Endothelial cell of hepatic sinusoid (primary cell): ENCODE results near the gene ZFP69B.

Experiments
- in situ Hi-C: cut with HindIII; loops from 2 replicates; pipeline ENCODE4 v1.10.0; 2017; ENCODE audit warnings: low sequenced_read_pairs

Gene ZFP69B

GRCh38 chr1:40449684-40450494, at the start of gene ZFP69B:
TSS of gene ZFP69B (plus strand) at chr1:40450476. CDS start at chr1:40450962, 486 bp downstream.
- in situ Hi-C loops = no loop called here

DNA sequence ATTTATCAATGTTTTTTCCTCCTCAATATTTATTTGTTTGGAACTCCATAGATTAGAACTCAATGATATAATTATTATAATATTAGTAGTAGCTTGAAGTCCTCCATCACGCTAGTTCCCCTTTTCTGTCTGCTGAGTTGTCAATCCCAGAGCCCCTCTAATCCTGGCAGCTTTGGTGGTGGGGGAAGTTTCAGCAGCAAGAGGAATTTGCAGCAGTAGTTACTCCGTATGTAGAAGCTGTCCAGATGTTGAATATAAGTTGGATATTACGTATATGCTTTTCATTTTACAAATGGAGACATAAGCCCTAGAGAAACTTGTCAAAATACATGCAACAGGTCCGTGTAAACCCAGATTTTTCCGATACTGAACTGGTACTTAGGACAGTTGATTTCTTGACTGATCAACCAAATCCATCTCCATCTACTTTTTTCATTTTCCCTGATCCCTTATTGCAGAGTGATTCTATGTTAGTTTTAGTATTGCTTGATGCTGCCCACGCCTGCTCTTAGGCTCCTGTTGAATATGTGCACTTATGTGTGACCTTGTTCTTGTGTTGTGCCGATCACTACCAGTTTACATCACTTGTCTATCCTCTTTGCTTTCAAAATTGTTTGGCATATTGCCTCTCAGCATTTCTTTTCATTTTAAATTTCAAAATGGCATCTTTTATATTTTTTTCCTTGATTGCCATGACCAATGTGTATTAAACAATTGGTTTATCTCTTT, 48.6 kb upstream of the ZFP69B start:
- in situ Hi-C loops = no loop called here

GRCh38 chr1:40404670-40405462, 45.4 kb upstream of the ZFP69B start:
- in situ Hi-C loops = no loop called here

- in situ Hi-C loops = no loop called here
These were observed 44.5 kb upstream of the ZFP69B start for GRCh38 chr1:40405812-40406211.

- in situ Hi-C loops = no loop called here
These were observed 42.8 kb upstream of the ZFP69B start for GRCh38 chr1:40407453-40407852.

DNA sequence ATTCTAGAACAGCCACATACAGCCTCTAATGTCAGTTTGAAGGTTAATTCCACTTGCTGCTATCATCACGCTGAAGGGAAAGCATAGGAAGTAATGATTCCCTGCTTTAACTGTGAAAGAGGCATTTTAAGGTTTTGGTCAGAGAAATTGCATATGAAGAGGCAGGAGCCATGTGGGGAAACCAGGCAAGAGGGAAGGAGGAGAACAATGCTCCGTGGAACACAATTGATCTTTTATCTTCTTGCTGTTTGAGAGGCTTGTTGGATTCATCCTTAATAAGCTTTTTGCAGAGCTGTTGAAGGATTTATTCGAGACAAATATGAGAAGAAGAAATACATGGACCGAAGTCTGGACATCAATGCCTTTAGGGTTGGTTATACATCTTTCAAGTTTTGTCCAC, 40.8 kb upstream of the ZFP69B start:
- in situ Hi-C loops = no loop called here

GRCh38 chr1:40411294-40411693, 39.0 kb upstream of the ZFP69B start:
- in situ Hi-C loops = loop anchor here (5.0 kb wide), 1 partner anchor 59 kb away; no protein-coding TSS in a partner anchor

DNA sequence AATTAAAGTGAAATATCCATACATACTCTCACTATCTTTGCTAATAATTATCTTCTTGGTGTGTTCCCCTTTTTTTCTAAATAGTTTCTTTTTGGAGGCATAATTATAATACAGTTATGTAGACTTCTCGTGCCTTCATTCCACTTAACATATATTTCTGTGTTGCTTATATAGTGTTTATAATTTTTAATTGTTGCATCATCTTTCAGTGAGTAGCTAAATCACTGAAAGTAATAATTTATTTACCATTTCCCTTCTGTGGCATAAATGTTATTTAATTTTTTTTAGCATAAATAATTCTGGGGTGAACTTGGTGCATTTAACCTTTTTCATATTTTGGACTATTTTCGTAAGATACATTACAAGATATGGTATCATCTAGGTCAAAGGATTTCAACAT, 38.4 kb upstream of the ZFP69B start:
- in situ Hi-C loops = loop anchor here (5.0 kb wide), 1 partner anchor 60 kb away; no protein-coding TSS in a partner anchor

DNA sequence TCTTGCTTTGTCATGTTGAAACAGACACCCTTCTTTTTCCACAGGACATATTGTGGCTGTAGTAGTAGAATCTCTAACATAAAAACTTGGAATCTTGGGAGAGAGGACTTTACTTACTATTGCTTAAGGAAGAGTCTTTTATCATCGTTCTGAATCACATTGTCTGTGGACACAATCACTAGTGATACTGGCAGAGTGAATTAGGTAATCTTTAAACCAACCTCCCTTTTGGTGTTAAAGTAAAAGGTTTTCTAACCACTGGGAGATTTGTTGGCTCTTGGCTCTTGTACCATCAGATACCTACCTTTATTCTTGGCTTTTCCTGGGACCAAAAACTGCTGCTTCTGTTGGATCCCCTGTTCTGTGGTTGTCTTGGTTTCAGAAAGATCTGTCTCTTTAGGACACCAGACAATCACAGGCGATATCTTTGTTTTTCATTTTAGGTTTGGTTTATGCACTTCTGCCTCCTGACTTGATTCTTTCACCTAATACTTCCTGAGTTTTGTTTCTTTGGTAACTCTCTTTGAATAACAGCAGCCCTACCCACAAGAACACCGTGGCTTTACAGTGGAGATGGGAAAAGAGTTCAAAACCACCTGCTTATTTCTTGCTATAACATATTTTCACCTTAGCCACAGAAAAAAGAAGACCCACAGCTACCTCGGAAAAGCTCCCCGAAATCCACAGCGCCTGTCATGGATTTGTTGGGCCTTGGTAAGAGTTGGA, 36.6 kb upstream of the ZFP69B start:
- in situ Hi-C loops = loop anchor here (5.0 kb wide), 1 partner anchor 61 kb away; no protein-coding TSS in a partner anchor

- in situ Hi-C loops = loop anchor here (5.0 kb wide), 1 partner anchor 62 kb away; no protein-coding TSS in a partner anchor
These were observed 35.9 kb upstream of the ZFP69B start for GRCh38 chr1:40414331-40414730.

GRCh38 chr1:40416709-40417108, 33.6 kb upstream of the ZFP69B start:
- in situ Hi-C loops = no loop called here

GRCh38 chr1:40421431-40422384, 28.6 kb upstream of the ZFP69B start:
- in situ Hi-C loops = no loop called here

DNA sequence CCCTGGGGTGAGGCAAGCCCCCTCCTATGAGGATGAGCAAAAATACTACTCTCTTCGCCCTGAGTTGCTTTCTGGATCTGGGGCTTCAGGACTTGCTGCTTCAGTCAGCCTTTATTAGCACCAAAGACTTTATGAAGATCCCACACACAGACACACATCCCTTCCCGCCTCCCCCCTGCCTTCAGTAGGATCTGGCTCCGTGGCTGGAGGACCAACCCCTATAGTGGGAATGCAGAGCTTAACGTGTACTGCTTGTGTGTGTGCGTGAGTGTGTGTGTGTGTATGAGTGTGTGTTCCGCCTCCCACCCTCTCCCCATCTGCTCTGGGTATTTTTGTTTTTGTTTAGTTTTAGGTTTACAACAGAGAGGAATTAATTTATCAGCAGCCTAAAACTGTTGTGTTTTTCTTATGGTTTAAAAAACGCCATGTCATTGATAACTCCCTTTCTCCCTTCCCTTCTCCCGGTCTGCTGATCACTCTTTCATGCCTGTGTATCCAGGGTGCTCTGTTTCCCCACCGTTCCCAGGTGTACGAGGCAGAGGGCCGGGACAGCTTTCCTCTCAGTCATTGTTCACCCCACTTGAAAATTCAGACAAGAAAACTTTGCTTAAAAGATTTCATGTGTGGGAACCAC, 27.5 kb upstream of the ZFP69B start:
- in situ Hi-C loops = no loop called here

- in situ Hi-C loops = no loop called here
These were observed 27.0 kb upstream of the ZFP69B start for GRCh38 chr1:40423264-40423642.

DNA sequence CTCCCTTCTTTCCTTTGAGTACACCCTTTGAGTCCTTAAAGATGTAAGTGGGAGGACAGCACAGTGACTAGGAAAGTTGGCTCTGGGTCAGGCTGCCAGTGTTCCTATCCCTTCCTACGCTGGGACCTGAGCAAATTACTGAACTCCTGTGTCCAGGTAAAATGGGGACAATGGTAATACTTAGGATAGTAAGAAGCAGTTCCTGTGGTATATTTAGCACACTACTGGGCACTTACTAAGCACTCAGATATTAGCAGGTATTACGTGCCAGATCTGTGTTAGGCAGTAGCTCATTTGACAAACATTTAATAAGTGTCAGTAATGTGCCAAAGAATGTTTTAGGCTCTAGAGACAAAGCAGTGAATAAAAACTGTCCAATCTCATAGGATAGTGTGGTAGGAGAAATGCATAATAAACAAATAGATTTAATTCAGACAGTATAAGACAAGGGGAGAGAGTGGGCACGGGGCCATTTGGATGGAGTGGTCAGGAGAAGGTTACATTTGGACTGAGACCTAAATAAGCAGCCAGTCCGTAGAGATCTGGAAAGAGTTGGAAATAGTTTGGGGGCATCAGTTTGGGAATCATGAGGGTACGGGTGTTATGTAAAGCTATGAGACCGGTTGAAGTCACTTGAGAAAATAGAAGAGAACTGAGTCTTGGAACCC, 26.2 kb upstream of the ZFP69B start:
- in situ Hi-C loops = no loop called here

DNA sequence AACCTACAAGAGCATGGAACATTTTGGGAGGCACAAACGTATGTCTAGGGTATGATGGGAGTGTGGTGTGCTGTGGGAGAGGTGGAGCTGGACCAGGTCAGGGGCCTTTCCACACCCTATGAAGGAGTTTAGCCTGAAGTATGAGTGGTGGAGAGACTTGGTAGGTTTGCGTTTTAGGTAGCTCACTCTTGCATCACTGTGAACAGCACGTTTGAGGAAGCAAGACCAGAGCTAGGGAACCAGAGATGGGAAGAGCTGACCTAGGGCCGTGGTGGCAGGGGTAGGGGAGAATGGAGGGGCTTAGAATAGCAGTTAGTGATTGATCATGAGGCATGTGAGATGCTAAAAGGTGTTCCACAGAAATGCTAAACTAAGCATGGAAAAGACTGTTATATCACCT, 25.1 kb upstream of the ZFP69B start:
- in situ Hi-C loops = no loop called here

DNA sequence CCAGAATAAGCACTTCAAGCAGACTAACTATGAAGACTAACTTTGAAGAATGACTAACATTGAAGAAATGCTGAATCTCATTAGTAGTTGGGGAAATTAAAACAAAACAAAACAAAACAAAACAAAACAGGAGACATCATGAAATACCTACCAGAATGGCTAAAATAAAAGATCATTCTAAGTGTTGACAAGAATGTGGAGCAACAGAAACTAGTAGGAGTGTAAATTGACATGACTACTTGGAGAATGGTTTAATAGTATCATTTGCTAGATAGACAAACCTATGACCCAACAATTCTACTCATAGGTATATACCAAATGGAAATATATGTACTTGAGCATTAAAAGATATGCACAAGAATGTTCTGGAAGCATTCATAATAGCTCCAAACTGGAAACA, 18.9 kb upstream of the ZFP69B start:
- in situ Hi-C loops = no loop called here

DNA sequence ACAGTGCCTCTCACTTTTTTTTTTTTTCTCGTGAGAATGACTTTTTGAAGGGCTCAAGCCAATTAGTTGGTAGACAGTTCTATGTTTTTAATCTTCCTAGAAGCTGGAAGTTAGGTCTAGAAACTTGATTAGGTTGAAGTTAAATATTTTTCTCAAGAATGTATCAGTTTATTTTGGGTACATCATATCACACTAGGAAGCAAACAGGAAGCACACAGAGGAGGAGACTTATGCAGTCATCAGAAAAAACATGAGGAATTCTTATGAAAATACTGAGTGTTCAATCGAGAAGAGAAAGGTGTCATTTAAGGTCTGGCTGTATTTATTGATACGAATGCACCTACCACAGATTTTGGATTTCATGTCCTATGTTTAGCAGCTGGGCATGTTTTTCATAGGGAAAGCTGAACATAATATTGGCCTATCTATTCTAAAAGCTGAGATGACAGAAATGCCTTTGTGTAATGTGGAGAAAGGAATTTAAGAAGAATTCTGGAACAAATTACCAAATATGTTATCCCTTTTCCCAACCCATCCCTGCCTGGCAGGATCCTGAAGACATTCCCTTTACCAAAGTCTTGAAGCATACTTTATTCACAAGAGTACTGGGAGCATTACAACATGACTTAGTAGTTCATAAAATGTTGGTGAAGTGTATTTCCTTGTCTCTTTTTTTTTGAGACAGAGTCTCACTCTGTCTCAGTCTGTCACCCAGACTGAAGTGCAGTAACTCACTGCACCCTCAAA, 17.5 kb upstream of the ZFP69B start:
- in situ Hi-C loops = no loop called here
